ENCODE data around the gene DNAI4. TPM values are rescaled to one million over a fixed set of nuclear protein-coding genes. Genes with fewer than 3 reads are reported as not detected.

Gene DNAI4
- total and polyA plus RNA-seq, 2 of the 8 experiments (the other 6 are each of a cell fraction or from before 2014, with no cell fraction given): 0.32 to 2.1 TPM

GRCh38 chr1:66769512-66770229 lies 155.0 kb downstream of the DNAI4 start:
- Histone ChIP-seq H3K27me3 (replicated peaks in 1 of 4; ENCODE audit: control insufficient read depth in 3 of 4, extremely low read depth in 1 of 4, insufficient read depth in 3 of 4, low read length in 3 of 4) (no peaks in the 10 kb centered on the region), H3K18ac (ENCODE audit: extremely low read depth, low read length) (no peak overlapping the region), H3K27ac (ENCODE audit: low read depth, low read length) (no peak overlapping the region), H2AK5ac (ENCODE audit: low read depth, low read length) (no peak overlapping the region), H2BK15ac (ENCODE audit: low read length) (no peak overlapping the region), H3K4me1 (replicated peaks in 1 of 4; ENCODE audit: control insufficient read depth in 3 of 4, insufficient read depth in 4 of 4, low read length in 3 of 4) (no peaks in the 10 kb centered on the region), H3K23ac (ENCODE audit: insufficient read length) (no peak overlapping the region), H3K4me2 (ENCODE audit: insufficient read depth in 1 of 2, low read depth in 2 of 2, low read length in 2 of 2) (no peak overlapping the region), H2BK20ac (ENCODE audit: low read length) (no peak overlapping the region), H3K79me2 (ENCODE audit: control insufficient read depth in 1 of 2, insufficient read depth in 2 of 2, low read length in 2 of 2) (no peaks in the 10 kb centered on the region), H2BK12ac (ENCODE audit: low read depth, low read length) (no peak overlapping the region), H3K79me1 (ENCODE audit: low read depth, low read length) (no peaks in the 10 kb centered on the region), H4K20me1 (replicated peaks in 1 of 2; ENCODE audit: control insufficient read depth in 1 of 2, insufficient read depth in 2 of 2, low read length in 2 of 2) (no peaks in the 10 kb centered on the region), H3K23me2 (ENCODE audit: low read depth, low read length) (no peaks in the 10 kb centered on the region), H3K14ac (ENCODE audit: insufficient read length) (no peak overlapping the region), H3K36me3 (ENCODE audit: control insufficient read depth in 2 of 4, insufficient read depth in 4 of 4, low read length in 3 of 4) (no peaks in the 10 kb centered on the region), H3K4me3 (ENCODE audit: extremely low read depth in 1 of 4, insufficient read depth in 2 of 4, low read depth in 3 of 4, low read length in 4 of 4) (no peak overlapping the region), H4K5ac (ENCODE audit: insufficient read length, low read depth, low read length) (no peak overlapping the region), H3K9me3 (ENCODE audit: insufficient read depth in 2 of 2, low read depth in 1 of 2, low read length in 1 of 2) (no peaks in the 10 kb centered on the region), H3K9ac (replicated peaks in 1 of 4; ENCODE audit: extremely low read depth in 1 of 4, low read depth in 3 of 4, low read length in 3 of 4) (no peak overlapping the region), H3K56ac (replicated peaks; ENCODE audit: insufficient read length, low read depth, low read length) (no peak overlapping the region), H4K91ac (replicated peaks; ENCODE audit: insufficient read length, low read length) (no peak overlapping the region), H2BK5ac (ENCODE audit: low read depth, low read length) (no peak overlapping the region), H3K4ac (replicated peaks; ENCODE audit: insufficient read length, low read depth, low read length) (no peak overlapping the region), H2AFZ (ENCODE audit: low read length) (no peak overlapping the region), H2BK120ac (replicated peaks; ENCODE audit: low read depth, low read length) (no peak overlapping the region), H4K8ac (ENCODE audit: extremely low read depth, insufficient read depth, low read length) (no peak overlapping the region)
- POLR2A ChIA-PET (ENCODE audit: partially characterized antibody): no interaction called here
- CTCF ChIA-PET (ENCODE audit: partially characterized antibody): interaction anchor here (1.0 kb wide), 1 partner anchor 442 kb away, joined by 4 read pairs; no protein-coding TSS in a partner anchor
- DNase-seq (ENCODE audit: low read depth in 1 of 2, low spot score in 2 of 2): no peak
- no peak for FAIRE-seq
- WGBS, 2 experiments (ENCODE audit: extremely low coverage in 1 of 2, insufficient coverage in 1 of 2, insufficient read length in 1 of 2, insufficient replicate concordance in 2 of 2, low coverage in 1 of 2, low lambda C conversion rate in 2 of 2, missing lambda C conversion rate in 1 of 2): 88% methylated on average over 7 of the region's 7 CpGs; no CpG with 5 or more reads in 1 of the 2 experiments
- no peak for TF ChIP-seq RAD21 (IDR thresholded peaks at IDR 0.05 in 1 of 2, conservative IDR thresholded peaks at IDR 0.05 in 1 of 2; ENCODE audit: low read depth in 2 of 2, low read length in 2 of 2)
- no peak for TF ChIP-seq NRF1 (IDR thresholded peaks at IDR 0.05; ENCODE audit: low read depth, low read length)
- TF ChIP-seq TAF7 (optimal IDR thresholded peaks at IDR 0.05; ENCODE audit: borderline replicate concordance, low read depth, low read length): no peak
- no peak for TF ChIP-seq CTCF (IDR thresholded peaks at IDR 0.05; ENCODE audit: control extremely low read depth in 1 of 3, insufficient read depth in 1 of 3, low read depth in 1 of 3, low read length in 3 of 3)
- no peak for TF ChIP-seq KDM1A (IDR thresholded peaks at IDR 0.05; ENCODE audit: borderline replicate concordance, low read length)

Data from H1 (cell line).